HG02798 (cell line): ENCODE data around the gene ARHGEF16.

Source experiments
- ATAC-seq: cut with Tn5 transposase; IDR thresholded peaks from one replicate; pipeline ENCODE4 v1.9.1; 2021; ENCODE audit warnings: mild to moderate bottlenecking; ENCODE audit not compliant: unreplicated experiment, poor library complexity

ARHGEF16 gene

GRCh38 chr1:3477241-3477995, 23.0 kb downstream of the ARHGEF16 start:
- ATAC-seq = no peak

- ATAC-seq = no peak
These were observed 23.7 kb downstream of the ARHGEF16 start for GRCh38 chr1:3478187-3478586.

GRCh38 chr1:3479511-3480368, 25.3 kb downstream of the ARHGEF16 start:
- ATAC-seq = no peak

GRCh38 chr1:3480369-3480719, 25.9 kb downstream of the ARHGEF16 start:
- no peak for ATAC-seq

GRCh38 chr1:3481046-3481445, 26.6 kb downstream of the ARHGEF16 start:
- ATAC-seq = no peak

GRCh38 chr1:3481836-3482375, 27.4 kb downstream of the ARHGEF16 start:
- ATAC-seq = no peak

- no peak for ATAC-seq
These were observed 27.9 kb downstream of the ARHGEF16 start for GRCh38 chr1:3482378-3482849.

- ATAC-seq = no peak
These were observed 28.9 kb downstream of the ARHGEF16 start for GRCh38 chr1:3483380-3483779.

- no peak for ATAC-seq
These were observed 29.5 kb downstream of the ARHGEF16 start for GRCh38 chr1:3483801-3484444.

- ATAC-seq = no peak
These were observed 30.6 kb downstream of the ARHGEF16 start for GRCh38 chr1:3485016-3485415.

- ATAC-seq = no peak
These were observed 34.0 kb downstream of the ARHGEF16 start for GRCh38 chr1:3488432-3488831.

- no peak for ATAC-seq
These were observed 35.7 kb downstream of the ARHGEF16 start for GRCh38 chr1:3490046-3490745.

GRCh38 chr1:3491291-3492246, 37.1 kb downstream of the ARHGEF16 start:
- peak; percentile 70 for ATAC-seq

GRCh38 chr1:3492545-3493246, 38.2 kb downstream of the ARHGEF16 start:
- ATAC-seq = no peak

GRCh38 chr1:3494321-3495308, 40.1 kb downstream of the ARHGEF16 start:
- no peak for ATAC-seq

- no peak for ATAC-seq
These were observed 41.6 kb downstream of the ARHGEF16 start for GRCh38 chr1:3495776-3496745.
